MM.1S (cell line): ENCODE results near the gene NCAM2.

Source experiments
- CTCF ChIP-seq: fragments of 300-600 bp; sonication (generic); IDR thresholded peaks from 2 replicates; pipeline ENCODE4 v1.5.1; 2016; ENCODE audit warnings: antibody characterized with exemption, low read length, mixed read lengths
- EZH2 ChIP-seq: fragments of 300-600 bp; sonication (generic); optimal IDR thresholded peaks from 2 replicates; pipeline ENCODE3; 2017; ENCODE audit warnings: low read depth, mild to moderate bottlenecking, antibody characterized with exemption, low read length, mixed read lengths

GRCh38 chr21:21177353-21177986, 179.3 kb downstream of the NCAM2 start:
- TF ChIP-seq CTCF = no peak
- no peak for TF ChIP-seq EZH2
